Subcutaneous adipose tissue (tissue), 4 donors: ENCODE data around the gene TULP4. TPM values are rescaled to one million over a fixed set of nuclear protein-coding genes. Genes with fewer than 3 reads are reported as not detected.

Experiments
- total RNA-seq, 4 donors: library from RNA; depleted of rRNA; stranded (reverse); fragments of >200 nt; gene quantifications; one replicate each; pipeline ENCODE4 v1.1.0, GENCODE V29; 2016
- TF ChIP-seq, protein P1 (sequence below): fragments of 450-650 bp; IDR thresholded peaks from one replicate; pipeline ENCODE4 v1.5.1; 2016; ENCODE audit warnings: low read depth, mild to moderate bottlenecking, control low read depth, antibody characterized with exemption, moderate library complexity

The TULP4 gene, protein sequence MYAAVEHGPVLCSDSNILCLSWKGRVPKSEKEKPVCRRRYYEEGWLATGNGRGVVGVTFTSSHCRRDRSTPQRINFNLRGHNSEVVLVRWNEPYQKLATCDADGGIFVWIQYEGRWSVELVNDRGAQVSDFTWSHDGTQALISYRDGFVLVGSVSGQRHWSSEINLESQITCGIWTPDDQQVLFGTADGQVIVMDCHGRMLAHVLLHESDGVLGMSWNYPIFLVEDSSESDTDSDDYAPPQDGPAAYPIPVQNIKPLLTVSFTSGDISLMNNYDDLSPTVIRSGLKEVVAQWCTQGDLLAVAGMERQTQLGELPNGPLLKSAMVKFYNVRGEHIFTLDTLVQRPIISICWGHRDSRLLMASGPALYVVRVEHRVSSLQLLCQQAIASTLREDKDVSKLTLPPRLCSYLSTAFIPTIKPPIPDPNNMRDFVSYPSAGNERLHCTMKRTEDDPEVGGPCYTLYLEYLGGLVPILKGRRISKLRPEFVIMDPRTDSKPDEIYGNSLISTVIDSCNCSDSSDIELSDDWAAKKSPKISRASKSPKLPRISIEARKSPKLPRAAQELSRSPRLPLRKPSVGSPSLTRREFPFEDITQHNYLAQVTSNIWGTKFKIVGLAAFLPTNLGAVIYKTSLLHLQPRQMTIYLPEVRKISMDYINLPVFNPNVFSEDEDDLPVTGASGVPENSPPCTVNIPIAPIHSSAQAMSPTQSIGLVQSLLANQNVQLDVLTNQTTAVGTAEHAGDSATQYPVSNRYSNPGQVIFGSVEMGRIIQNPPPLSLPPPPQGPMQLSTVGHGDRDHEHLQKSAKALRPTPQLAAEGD (N-terminal part only)
- total RNA-seq = 100 to 1,000 TPM in 3 of 4 donors, 10 to 100 TPM in 1; 83.6 to 170 (median 123) TPM

DNA sequence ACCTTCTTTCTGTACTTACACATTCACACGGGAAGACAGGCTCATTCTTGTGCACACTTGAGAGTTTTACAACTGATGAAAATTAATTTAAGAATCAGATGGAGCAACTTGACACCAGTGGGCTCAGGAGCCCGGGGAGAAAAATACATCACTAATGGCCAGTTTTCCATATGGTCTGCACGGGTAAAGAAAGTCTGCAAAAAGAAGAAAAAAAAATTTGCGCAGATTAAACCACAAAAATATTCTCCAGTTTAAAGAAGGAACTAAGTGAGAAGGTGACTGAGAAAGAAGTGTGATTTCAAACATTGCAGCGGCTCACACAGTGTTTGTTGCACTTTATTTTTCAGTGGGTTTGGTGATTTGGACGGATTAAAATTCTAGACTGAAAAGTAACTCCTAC lies at the start of gene TULP4:
TSS of gene TULP4 (plus strand) at position 301 of the 400 bp plus-strand sequence. CDS start 1,552 bp downstream, outside the sequence.
- TF ChIP-seq, protein P1, sequence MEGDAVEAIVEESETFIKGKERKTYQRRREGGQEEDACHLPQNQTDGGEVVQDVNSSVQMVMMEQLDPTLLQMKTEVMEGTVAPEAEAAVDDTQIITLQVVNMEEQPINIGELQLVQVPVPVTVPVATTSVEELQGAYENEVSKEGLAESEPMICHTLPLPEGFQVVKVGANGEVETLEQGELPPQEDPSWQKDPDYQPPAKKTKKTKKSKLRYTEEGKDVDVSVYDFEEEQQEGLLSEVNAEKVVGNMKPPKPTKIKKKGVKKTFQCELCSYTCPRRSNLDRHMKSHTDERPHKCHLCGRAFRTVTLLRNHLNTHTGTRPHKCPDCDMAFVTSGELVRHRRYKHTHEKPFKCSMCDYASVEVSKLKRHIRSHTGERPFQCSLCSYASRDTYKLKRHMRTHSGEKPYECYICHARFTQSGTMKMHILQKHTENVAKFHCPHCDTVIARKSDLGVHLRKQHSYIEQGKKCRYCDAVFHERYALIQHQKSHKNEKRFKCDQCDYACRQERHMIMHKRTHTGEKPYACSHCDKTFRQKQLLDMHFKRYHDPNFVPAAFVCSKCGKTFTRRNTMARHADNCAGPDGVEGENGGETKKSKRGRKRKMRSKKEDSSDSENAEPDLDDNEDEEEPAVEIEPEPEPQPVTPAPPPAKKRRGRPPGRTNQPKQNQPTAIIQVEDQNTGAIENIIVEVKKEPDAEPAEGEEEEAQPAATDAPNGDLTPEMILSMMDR = no peak

DNA sequence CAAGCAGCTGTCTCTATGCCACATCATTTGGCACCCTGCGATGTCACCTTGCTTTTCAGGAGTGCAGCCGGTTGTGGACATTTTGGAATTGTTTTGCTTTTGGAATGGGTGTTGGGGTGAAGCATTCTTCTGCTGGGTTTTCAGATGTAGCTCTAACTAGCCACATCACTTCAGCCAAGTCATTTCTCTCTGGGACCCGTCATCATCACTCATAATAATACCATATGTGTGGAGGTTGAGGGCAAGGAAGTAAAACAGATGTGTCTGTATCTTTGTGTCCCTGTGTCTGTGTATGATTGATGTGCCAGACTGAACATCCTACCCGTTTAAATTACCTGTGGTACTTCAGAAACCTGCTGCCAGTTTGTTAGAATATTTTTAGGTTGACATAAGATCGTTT lies 49.5 kb upstream of the TULP4 start:
- TF ChIP-seq, protein P1 = no peak

DNA sequence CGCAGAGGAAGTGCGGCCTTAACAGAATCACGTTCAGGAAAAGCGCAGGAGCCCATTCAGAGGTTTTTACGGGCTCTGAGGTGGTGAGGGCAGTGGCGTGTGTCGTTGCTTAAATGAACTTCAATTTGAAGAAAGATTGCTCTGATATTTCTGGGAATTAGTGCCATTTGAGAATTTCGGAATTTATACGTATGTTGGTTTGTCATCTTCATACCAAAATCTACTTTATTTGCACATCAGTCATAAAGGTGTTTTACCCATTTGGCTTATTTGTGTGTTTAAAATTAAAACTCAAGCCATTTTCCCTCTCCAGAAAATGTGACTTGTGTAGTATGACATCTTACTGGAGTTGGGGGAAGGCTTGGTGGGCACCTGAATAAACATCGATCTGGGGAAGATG lies 48.1 kb upstream of the TULP4 start:
- TF ChIP-seq, protein P1 = no peak

DNA sequence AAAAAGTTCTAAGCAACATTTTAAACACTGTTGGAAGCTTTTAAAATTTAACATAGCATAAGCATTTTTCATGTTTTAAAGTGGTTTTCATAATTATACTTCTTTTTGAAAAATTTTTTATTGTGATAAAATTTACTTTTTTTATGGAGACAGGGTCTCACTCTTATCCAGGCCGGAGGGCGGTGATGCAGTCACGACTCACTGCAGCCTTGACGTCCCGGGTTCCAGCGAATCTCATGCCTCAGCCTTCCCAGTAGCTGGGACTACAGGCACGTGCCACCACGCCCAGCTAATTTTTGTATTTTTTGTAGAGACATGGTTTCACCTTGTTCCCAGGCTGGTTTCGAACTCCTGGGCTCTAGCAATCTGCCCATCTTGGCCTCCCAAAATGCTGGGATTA lies 46.1 kb upstream of the TULP4 start:
- TF ChIP-seq, protein P1 = no peak

DNA sequence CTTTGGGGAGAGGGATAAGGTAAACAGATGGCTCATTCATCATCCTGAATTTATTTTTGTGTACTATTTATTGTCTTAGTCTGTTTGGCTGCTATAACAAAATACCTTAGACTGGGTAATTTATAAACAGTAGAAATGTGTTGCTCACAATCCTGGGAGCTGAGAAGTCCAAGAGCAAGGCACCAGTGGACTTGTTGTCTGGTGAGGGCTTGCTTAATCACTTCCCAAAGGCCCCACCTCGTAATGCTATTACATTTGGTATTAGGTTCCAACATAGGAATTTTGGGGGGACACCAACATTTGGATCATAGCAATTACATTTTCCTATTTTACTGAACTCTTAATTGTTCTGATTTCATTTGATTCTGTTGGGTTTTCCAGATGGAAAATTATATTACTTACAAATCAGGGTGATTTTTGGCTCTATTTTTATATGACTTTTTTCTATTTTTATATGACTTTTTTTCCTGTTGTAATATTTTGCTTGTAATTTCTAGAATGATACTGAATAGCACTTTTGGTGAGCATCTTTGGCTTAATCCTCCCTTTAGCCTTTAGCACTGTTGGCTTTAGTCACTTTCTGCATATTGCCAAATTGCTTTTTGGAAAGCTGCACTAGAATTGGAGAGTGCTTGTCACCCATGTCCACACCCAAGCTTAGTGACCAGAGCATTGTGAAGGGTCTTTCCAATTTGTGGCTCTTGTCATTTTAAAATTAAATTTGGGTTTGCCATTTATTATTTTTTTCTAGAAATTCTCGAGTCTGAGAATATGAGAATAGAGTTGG lies 43.7 kb upstream of the TULP4 start:
- TF ChIP-seq, protein P1 = no peak

DNA sequence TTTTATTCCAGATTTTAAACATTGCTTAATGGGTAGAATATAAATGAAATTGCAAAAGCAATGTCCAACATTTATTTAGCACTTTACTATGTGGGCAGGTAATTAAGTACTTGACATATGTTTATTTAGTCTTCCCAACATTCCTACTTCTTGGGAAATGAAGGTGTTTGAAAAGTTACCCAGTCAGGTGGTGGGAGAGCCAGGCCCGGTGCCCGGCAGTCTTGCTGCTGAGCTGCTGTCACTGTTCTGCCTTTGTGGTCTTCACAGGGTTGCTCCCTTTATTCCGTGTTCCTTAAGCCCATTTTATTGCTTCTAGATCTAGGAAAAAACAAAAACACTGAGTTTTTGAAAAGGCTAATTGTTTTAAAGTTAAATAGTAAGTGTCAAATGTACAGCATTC lies 42.6 kb upstream of the TULP4 start:
- TF ChIP-seq, protein P1 = no peak
